ENCODE measurements around the gene EGR1.
A peak's percentile ranks its signal among the peaks of the same experiment; 100 is the strongest.
"Not testable (repeated sequence)": the region's sequence is repeated elsewhere in the genome, so short reads cannot be mapped to it uniquely, and the experiment has no call there.

The EGR1 gene

DNA sequence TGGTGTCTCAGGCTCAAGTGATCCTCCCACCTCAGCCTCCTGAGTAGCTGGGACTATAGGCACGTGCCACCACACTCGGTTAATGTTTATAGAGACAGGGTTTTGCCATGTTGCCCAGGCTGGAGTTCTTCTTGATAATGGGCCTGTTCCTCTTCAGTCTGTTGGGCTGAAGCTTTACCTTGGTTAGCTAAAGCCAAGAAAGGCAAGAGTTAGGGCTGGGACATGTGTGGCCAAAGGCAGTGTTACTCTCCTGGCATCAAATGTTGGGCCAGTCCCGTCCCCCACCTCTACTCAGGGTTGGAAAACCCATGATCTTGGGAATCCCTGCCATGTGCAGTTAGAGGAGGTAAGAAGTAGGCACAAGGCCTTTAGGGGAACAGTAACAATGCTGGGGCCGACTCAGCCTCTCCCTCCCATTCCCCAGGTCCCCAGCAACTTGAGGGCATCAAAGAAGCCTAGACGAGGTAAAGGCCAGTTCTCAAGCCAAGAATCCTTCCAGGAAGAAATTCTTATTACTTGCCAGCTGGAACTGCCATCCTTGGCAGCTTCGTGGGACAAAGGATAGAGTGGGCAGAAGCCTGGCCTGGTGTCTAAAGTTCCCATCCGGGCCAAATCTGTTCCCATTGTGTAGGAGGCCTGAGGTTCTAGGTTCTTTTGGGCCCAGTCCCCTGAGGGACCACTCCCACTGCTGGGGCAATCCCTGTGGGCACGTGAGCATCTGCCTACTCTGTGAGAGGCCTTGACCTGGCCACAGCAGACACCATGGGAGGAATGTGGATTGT is 4.5 kb downstream of the EGR1 start:
- DNase-seq: no peak

DNA sequence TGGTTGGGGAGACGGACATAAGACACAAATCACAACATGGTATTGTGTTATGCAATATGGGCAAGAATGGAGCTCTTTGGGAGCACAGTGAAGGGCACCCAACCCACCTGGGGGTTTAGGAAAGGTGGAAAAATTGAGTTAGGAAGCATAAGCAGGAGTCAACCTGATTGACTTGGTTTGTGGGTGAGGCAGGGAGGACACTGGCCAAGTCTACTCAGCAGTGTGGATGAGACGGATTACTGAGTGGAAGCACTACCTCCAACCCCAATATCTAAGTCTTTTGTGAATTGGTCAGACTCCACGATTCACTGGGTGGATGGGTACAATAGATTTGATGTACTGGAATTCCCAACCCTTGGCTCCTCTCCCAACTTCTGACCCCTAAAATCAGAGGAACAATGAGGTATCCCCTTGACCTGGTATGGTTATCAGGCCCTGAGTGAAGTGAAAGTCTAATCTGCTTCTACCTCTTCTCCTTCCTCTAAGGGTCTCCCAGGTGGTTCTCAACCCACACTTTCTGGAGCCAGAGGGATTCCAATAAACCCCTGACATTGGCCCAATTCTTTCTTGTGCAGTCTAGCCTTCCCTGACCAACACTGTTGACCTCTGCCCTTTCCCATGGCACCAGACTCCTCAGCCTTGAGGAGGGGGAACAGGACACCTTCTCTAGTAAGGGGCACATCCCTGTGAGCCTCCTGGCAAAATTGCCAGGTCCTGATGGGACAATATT is 5.2 kb downstream of the EGR1 start:
- no peak for DNase-seq

DNA sequence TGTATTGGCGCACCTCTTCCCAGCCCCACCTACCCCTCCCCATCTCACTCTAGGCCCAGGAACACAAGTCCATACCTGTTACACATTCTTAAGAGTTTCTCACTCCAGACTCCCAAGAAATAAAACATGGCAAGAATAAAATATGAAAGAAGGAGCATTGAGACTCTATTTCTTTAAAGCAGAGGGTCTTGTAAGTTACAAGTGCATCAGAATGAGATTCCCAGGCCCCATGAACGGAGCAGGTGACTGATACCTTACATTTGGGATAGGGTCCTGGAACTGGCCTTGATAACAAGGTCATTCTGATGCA is 5.7 kb downstream of the EGR1 start:
- no peak for DNase-seq

DNA sequence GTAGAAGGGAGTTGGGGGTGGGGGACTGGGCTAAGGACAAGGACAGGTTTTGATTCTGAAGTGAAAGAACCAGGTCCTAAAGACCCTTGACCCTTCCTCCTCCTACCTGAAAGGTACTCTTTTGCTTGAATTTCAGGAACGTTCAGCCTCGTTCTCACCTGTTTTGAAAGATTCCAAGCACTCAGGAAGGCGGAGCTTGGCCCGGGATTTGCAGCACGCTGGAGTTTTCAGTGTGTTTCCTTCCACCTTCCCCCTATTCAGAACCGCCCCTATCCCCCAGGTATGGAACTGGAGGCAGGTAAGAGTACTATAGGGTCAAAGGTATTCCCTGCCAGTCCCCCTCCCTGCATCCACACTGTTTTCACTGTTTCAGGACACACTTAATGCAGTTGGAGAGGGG is 7.1 kb downstream of the EGR1 start:
- DNase-seq: no peak

DNA sequence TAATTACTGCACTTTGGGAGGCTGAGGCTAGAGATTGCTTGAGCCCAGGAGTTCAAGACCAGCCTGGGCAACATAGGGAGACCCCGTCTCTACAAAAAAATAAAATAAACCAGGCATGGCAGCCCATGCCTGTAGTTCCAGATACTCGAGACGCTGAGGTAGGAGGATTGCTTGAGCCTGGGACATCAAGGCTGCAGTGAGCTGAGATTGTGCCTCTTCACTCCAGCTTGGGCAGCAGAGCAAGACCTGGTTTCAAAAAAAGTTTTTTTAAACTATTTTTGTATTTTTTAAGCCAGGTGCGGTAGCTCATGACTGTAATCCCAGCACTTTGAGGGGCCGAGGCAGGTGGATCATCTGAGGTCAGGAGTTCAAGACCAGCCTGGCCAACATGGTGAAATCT is 7.9 kb downstream of the EGR1 start:
- not testable (repeated sequence) for DNase-seq

DNA sequence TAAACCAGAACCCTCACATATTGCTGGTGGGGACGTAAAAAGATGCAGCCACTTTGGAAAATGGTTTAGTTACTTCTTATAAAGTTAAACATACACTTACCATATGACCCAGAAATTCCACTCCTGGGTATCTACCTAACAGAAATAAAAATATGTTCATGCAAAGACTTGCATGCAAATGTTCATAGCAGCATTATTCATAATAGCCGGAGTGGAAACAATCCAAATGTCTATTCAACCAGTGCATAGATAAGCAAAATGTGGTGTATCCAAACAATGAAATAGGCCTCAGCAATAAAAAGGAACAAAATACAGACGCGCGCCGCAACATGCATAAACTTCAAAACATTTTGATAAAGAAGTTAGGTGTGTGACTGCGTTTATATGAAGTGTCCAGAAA is 11.6 kb downstream of the EGR1 start:
- DNase-seq: no peak

DNA sequence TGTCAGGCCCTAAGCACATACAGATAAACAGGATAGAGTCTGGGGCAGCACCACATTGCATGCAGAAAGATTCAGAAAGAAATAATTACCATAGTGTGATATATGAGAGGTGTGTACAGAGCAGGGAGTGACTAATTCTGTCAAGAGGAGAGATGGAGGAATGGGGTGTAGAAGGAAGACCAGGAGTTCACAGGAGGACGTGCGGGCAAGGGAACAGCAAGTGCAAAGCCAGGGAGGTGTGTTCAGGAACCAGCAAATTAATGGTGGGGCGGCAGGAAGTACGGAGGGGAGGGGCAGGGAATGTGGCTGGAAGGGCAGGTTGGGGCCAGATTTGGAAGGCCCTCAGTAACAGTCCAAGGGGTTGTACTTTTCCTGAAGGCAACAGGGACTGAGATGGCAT is 17.4 kb downstream of the EGR1 start:
- DNase-seq: no peak

DNA sequence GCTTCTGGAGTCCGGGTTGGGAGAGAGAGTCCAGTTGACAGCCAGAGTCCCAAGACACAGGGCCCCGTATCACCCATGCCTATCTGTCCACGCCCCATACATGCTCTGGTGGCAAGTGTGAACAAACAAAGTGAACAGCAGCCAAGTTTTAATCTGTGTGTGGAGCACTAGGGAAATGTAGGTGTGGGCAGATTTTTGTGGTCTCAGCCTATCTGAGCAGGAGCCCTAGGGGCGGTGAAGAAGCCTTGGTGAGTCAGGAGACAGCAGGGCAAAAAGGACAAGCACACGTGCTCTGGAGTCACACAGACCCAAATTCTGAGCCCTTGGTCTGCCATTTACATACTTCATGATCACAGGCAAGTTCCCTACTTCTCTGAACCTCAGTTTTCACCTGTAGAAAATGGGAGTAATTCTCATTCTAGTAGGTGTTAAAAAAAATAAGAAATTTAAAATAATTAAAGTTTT is 23.2 kb downstream of the EGR1 start:
- DNase-seq: no peak

DNA sequence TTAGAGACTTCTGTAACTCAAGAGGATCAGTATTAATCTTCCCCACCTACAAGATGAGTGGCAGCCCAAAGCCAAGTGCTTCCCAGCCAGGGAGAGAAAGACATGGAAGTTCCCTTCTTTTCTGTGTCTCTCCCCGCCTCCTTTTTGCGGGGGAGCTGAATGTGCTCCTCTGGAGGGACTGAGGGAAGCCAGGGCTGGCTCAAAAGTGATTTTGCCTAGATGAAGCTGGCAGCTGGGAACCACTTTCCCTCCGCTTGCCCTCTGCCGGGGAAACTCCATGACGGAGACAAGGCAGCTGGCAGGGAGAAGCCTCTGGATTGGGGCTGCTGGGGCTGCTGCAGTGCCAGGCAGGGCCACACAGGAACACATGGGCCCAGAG is 24.4 kb downstream of the EGR1 start:
- no peak for DNase-seq

DNA sequence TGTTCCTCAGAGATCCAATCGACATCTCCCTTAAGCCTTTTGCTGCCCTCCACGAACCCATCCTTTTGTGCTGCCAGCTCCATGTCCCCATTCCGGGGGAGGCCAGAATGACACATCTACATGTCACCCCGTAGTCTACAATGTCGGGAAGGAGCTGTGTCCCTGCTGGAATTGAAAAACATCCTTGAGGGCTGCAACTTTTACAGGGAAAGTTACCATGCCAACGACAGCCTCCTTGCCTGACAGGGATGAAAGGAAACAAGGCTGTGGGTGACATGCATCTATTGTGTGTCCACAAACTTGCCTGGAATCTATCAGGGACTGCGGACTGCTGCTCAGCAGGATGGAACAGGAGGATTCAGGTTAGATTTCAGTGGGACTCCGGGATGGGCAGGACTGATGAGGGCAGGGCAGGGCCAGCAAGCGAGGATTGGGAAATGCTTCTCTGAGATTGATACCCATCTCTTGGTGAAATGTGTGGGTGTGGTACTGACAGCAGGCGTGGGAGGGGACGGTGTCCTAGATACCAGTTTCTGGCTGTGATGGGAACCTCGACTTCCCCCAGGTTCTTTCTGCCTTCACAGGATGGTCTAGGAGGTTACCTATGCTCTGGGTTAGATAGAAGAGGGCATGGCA is 25.5 kb downstream of the EGR1 start:
- DNase-seq: no peak

DNA sequence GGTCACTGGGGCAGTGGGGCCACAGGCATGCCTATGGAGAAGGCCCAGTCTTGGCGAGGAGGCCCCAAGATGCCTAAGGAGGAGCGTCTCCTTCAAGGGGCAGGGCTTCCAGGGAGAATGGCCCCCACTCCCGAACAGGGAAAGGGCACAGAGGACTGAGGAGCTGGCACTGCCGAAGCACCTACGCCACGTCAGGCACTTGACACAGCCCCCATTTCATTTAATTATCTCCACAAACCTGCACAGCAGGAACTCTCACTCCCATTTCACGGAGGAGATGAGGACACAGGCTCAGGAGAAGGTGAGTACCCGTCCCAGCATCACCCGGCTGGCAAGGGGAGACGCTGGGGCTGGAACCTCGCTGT is 26.0 kb downstream of the EGR1 start:
- DNase-seq: no peak

DNA sequence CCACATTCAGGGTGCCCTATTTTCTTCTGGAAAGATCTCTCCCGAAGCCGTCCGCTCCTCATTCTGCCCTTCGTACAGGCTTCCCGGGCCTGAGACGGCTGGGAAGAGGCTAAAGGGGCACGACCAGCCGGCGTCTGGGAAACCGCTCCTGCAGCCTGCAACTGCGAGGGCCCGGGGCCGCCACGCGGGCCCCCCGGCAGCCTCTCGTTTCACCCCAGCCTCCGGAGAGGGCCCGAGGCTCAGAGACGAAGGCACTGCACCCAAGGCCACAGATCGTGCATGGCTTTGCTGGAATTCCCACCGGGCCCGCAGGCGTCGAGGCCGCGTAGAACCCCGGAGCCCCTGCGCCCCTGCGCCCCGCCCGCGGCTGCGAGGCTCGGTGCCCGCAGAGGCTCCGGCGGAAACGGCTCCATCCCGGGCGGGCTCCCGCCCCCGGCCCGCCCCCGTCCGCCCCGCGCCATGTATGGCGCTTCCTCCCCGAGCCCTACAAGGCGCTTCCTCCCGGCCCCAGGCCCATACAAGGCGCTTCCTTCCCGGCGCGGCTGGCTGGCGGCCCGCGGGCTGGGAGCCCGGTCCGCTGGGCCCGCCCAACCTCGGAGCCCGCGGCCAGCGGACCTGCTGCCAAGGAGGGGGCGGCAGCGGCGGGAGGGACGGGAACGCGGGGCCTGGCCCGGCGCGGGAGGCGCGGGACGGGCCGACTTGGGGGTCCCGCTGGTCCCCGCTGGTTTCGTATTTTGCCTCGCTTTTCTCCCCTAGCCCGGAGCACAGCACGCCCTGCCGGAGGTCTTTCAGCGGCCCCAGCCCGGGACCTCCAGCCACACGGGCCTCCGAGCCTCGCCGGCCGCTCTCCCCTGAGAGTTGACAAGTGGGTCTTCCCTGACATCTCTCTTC is 26.6 kb downstream of the EGR1 start:
- peak; percentile 90 for DNase-seq

DNA sequence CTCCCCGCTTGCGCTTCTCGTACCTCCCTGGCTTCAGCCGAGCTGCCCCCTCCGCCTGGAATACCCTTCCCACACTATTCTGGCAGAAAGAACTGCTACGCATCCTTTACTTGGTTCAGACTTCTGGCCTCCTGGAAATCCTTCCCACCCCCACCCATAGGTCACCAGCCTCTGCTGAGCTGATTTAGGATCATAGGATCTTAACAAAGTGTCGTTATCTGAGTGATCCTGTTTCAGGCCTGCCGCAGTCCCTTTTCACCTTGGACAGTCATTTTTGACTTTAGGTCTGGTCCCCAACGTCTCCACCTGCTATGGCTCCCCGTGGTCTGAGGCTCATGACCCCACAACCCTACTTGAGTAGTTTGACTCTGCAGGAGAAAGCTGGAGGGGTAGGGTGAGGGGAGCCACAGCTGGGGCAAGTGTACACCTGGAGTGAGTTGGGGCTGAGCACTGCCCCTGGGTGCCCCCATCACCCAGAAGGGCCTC is 27.3 kb downstream of the EGR1 start:
- no peak for DNase-seq

DNA sequence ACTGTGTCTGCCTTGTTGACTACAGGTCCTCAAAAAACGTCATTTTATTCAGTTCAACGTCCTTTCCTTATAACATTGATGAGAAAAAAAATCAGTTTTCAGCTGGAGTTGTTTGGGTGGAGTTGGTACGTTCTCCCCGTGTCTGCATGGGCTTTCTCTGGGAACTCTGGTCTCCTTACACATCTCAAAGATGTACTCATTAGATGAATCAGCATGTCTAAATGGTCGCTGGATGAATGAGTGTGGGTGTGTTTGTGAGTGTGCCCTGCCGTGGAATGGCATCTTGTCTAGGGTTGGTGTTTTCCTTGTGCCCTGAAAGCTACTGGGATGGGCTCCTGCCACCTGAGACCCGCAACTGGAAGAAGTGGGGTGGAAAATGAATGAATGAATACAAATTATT is 30.1 kb downstream of the EGR1 start:
- no peak for DNase-seq

DNA sequence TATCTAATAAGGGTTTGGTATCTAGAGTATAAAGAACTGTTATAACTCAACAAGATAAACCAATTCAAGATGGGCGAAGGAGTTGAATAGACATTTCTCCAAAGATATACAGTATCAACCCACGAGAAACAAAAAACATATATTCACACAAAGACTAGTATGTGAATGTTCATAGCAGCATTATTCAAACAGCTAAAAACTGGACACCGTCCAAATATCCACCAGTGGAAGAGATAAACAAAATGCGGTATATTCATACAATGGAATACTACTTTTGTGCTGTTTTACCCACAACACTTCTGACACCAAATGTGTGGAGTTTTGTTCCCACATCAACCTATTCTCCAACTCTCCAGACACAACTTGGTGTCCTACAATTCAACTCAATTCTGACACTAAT is 33.1 kb downstream of the EGR1 start:
- no peak for DNase-seq

DNA sequence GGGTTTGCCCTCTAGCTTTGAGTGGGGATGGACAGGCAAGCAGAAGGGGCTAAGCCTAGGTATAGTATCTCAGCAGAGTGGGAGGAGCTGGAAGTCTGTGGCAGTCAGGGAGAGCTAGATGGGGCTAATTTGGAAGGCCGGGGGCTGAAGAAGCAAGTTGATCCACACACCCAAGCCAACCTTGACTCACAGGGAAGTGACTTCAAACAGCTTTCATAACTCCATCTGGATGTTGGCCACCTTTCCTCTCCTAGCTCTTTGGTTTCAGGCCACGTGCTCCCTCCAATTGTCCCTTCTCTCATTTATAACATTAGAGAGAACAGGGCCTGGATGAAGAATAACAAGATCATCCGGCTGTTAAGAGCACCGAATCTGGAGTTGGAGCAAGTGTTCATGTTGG is 36.8 kb downstream of the EGR1 start:
- no peak for DNase-seq

DNA sequence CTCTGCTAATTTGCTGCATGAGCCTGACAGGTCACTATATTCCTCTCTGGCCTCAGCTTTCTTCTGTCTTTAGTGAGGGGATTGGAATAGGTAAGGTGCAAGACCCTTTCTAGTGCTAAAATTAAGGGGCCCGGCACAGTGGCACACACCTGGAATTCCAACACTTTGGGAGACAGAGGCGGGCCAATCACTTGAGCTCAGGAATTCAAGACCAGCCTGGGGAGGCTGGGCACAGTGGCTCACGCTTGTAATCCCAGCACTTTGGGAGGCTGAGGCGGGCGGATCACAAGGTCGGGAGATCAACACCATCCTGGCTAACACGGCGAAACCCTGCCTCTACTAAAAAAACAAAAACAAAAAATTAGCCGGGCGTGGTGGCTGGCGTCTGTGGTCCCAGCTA is 37.2 kb downstream of the EGR1 start:
- DNase-seq: no peak

DNA sequence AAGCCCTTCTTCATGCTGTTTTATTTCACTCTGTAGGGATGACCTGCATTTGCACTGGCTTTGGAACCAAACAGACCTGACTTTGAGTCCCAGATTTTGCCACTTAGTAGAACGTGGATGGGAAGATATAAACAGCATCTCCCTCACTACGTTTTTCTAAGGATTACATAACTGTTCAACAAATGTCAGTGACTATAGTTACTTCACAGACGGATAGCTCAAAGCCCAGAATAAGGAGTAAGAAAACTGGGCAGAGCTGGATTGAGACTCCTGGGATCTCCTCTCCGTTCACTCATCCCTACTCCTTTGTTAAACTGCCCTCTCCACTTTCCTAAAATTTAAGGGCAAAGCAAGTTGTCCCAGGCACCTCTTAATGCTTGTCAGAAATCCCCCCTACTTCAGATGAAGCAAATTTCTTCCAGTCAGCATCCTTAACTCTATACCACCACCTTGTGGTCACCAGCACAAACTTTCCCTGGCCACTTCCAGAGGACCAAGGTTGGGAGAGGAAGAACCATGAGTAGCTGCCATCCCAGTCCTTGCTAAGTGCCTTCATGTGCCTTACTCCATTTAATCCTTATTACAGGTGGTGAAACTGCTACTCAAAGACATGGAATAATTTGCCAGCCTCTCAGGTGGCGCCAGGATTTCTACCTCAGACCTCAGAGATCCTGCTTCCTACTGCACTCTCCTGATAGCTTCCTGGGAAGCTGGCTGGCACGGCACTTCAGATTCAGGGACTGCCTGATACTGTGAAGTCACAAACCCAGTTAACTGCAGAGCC is 38.4 kb downstream of the EGR1 start:
- DNase-seq: peak; percentile 39

DNA sequence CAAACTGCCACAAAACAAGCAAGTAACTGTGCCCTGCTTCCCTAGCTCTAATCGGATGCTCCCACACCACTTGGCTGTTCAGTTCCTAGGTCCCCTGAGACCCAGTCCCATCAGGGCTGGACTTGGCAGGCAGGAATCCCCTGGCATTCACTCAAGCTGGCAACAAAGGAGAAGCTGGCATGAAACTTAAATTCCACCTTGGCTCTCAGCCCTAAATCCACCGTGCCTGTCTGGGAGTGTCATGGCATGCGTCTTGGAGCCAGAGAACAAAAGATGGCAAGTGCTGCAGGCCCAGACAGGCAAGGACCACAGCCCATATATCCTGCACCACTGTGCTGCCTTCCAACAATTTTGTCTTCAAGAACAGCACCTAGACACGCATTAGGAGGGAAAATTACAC is 39.5 kb downstream of the EGR1 start:
- DNase-seq: no peak

DNA sequence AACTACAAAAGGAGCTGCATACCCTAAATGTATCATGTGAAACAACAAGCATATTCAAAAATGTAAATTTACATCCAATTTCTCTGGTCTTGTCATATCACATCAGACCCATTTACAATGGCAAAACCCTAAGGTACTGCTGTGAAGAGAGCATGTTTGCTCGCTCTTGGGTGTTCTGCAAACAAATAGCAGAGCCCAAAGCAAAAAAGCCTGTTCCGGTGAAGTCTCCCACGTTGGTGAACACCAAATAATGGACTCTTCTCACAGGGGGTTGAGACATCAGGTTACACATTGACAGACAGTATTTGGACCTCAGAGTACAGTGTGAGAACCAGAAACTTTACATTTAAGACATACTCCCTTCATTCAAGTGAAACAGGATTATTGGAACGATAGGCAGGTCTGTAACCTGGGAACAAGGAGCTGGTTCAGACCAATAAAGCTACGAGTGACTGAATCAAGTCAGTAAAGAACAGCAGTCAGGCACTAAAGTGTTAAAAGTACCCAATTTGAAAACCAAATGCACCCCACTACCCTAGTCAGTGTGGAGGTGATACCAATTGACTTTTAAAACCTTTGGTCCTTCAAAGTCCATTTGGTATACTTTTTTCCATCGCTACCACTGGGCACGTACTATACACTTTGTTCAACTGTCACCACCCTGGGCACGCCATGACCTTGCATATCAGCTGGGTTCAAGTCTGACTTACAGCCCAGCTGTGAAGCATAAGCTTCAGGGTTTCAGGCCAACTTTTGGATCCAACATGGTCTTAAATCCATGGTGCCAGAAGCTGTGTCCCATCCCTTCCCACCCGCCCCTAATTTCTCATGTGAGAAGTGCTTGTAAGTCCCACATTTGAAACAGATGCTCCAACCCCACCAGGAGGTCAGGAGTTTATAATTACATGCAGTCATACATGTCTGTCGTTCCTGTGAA is 41.4 kb downstream of the EGR1 start:
- DNase-seq: no peak

DNA sequence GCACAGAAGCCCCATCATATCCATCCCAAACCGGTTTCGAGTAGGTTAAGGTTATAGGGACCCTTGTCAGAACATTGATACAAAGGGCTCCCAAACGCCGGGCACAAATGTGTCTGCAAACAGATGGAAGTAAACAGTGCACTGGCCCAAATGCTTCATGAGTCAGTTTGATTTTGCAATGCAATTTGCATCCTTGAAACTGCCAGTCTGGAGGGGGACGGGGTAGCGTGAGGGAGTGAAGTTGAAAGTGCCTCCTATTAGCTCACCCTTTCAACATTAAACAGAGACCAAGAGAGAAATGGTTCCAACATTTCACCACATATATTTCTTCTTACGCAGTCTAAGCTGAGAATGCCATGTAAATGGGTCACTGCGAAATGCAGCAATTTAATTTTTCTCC is 42.2 kb downstream of the EGR1 start:
- not testable (repeated sequence) for DNase-seq

Data from activated CD4-positive, alpha-beta T cell treated with anti-CD3 and anti-CD28 coated beads, Interleukin-2, Interleukin-6, amounts not matched to agents 100 ng/mL and 50 ng/mL, durations not matched to agents 16 hours and 8 hours (primary cell).